OCI-LY7 (cell line): Measurements from ENCODE around the gene PRKCA. TPM values are rescaled to one million over a fixed set of nuclear protein-coding genes. Genes with fewer than 3 reads are reported as not detected.
A peak's percentile ranks its signal among the peaks of the same experiment; 100 is the strongest.
"Not testable (repeated sequence)": the region's sequence is repeated elsewhere in the genome, so short reads cannot be mapped to it uniquely, and the experiment has no call there.

Experiments
- Bru-seq: library from RNA; stranded (reverse); fragments of 400-500 nt; gene quantifications from one replicate; lab custom pipeline; 2021; lab: Mats Ljungman, UMichigan
- BruChase-seq, 2 experiments: library from RNA; stranded (reverse); fragments of 400-500 nt; gene quantifications; one replicate each; lab custom pipeline; 2021; lab: Mats Ljungman, UMichigan
- BruUV-seq: library from RNA; stranded (reverse); fragments of 400-500 nt; replicated peaks from 2 replicates; lab custom pipeline; 2021; lab: Mats Ljungman, UMichigan
- CTCF ChIA-PET: fragments of 300-600 bp; sonication (Branson Sonifier 250); formaldehyde crosslinking; loops from one replicate; lab custom pipeline; 2022; ENCODE audit warnings: antibody characterized with exemption; ENCODE audit not compliant: unreplicated experiment; lab: Charles Lee
- POLR2A ChIA-PET: fragments of 300-600 bp; sonication (Branson Sonifier 250); formaldehyde crosslinking; loops from one replicate; lab custom pipeline; 2022; ENCODE audit warnings: antibody characterized with exemption; lab: Charles Lee
- DNase-seq: peaks from one replicate; pipeline ENCODE4 v3.0.0-alpha.2; 2015; ENCODE audit warnings: low spot score
- H2AFZ ChIP-seq: fragments of 200-600 bp; sonication (generic), shearing (Covaris generic); 2 replicates; pipeline ENCODE4 v1.6.1; 2014; ENCODE audit warnings: mild to moderate bottlenecking, antibody characterized with exemption, low read length, moderate library complexity
- H3K27ac ChIP-seq: fragments of 200-600 bp; sonication (generic); 2 replicates; pipeline ENCODE4 v1.5.1; 2014; ENCODE audit warnings: mixed run types, low read depth, mild to moderate bottlenecking, moderate library complexity, low read length, inconsistent platforms; ENCODE audit not compliant: poor library complexity, severe bottlenecking
- H3K36me3 ChIP-seq: fragments of 200-600 bp; sonication (generic); 2 replicates; pipeline ENCODE4 v1.6.1; 2014; ENCODE audit warnings: mild to moderate bottlenecking, antibody characterized with exemption, low read length, moderate library complexity, mixed read lengths; ENCODE audit not compliant: insufficient read depth
- H3K4me1 ChIP-seq: fragments of 200-600 bp; sonication (generic); 2 replicates; pipeline ENCODE4 v1.5.1; 2014; ENCODE audit warnings: mild to moderate bottlenecking, low read length; ENCODE audit not compliant: insufficient read depth, poor library complexity, severe bottlenecking
- H3K4me2 ChIP-seq: fragments of 200-600 bp; sonication (generic); 2 replicates; pipeline ENCODE4 v1.6.1; 2014; ENCODE audit warnings: mild to moderate bottlenecking, low read length
- H3K4me3 ChIP-seq: fragments of 200-600 bp; sonication (generic); 2 replicates; pipeline ENCODE4 v1.5.1; 2014; ENCODE audit warnings: mild to moderate bottlenecking, low read depth, low read length; ENCODE audit not compliant: poor library complexity, severe bottlenecking
- H3K79me2 ChIP-seq: fragments of 200-600 bp; sonication (generic); 2 replicates; pipeline ENCODE4 v1.6.1; 2016; ENCODE audit warnings: low read depth, mild to moderate bottlenecking, low read length, moderate library complexity, mixed read lengths; ENCODE audit not compliant: insufficient read depth
- H3K9me2 ChIP-seq: fragments of 200-600 bp; sonication (generic); 2 replicates; pipeline ENCODE4 v1.6.1; 2016; ENCODE audit warnings: mild to moderate bottlenecking, low read length, mixed read lengths; ENCODE audit not compliant: insufficient read depth
- H3K9me3 ChIP-seq: fragments of 200-600 bp; sonication (generic); 2 replicates; pipeline ENCODE4 v1.6.1; 2014; ENCODE audit warnings: mild to moderate bottlenecking, mixed run types, low read length, mixed read lengths
- H4K20me1 ChIP-seq: fragments of 200-600 bp; sonication (generic); 2 replicates; pipeline ENCODE4 v1.6.1; 2014; ENCODE audit warnings: mild to moderate bottlenecking, antibody characterized with exemption, low read length, moderate library complexity, mixed read lengths; ENCODE audit not compliant: insufficient read depth
- EZH2phosphoT487 ChIP-seq: fragments of 200-600 bp; sonication (generic); IDR thresholded peaks from 2 replicates; pipeline ENCODE4 v1.6.1; 2018; ENCODE audit warnings: low read depth, borderline replicate concordance, mild to moderate bottlenecking, mixed run types, antibody characterized with exemption, low read length, moderate library complexity, mixed read lengths
- intact Hi-C: fragments of 100-400 bp; cut with micrococcal nuclease; formaldehyde crosslinking; loops from one replicate; pipeline ENCODE4 v1.10.0; 2022; ENCODE audit not compliant: unreplicated experiment
- long read RNA-seq: library from polyadenylated mRNA; stranded (forward); transcript quantifications from one replicate; pipeline ENCODE4 v2.0.0, GENCODE V29; 2022
- total RNA-seq, 2 experiments: library from RNA; depleted of rRNA in 1 of 2; stranded (reverse); fragments of >200 nt in 1 of 2; shearing (Covaris generic) in 1 of 2; gene quantifications; 2 replicates each; pipeline ENCODE4 v1.2.3, GENCODE V29; 2014 to 2022
- TF ChIP-seq, protein P1 (sequence below): fragments of 200-600 bp; sonication (generic); conservative IDR thresholded peaks from 2 replicates; pipeline ENCODE4 v1.5.1; 2014; ENCODE audit warnings: mild to moderate bottlenecking, antibody characterized with exemption, low read length, moderate library complexity, mixed read lengths

The PRKCA gene
- 5.2 and 6.6 TPM in 2 replicates for total RNA-seq (2014; rRNA removed; shearing (Covaris generic))
- 31.3 and 32.1 TPM in 2 replicates for total RNA-seq (2022)
- percentile 71 among the genes with signal in this experiment for Bru-seq, nascent RNA
- BruChase-seq, experiment 1, labeled RNA remaining after a 6-hour chase = percentile 69 among the genes with signal in this experiment
- BruChase-seq, experiment 2, labeled RNA remaining after a 2-hour chase = percentile 67 among the genes with signal in this experiment
- long read RNA-seq, partial matches to known transcripts = 3 of 16 reads
- long read RNA-seq, other reads (novel, unspliced or antisense) = 13 of 16 reads

DNA sequence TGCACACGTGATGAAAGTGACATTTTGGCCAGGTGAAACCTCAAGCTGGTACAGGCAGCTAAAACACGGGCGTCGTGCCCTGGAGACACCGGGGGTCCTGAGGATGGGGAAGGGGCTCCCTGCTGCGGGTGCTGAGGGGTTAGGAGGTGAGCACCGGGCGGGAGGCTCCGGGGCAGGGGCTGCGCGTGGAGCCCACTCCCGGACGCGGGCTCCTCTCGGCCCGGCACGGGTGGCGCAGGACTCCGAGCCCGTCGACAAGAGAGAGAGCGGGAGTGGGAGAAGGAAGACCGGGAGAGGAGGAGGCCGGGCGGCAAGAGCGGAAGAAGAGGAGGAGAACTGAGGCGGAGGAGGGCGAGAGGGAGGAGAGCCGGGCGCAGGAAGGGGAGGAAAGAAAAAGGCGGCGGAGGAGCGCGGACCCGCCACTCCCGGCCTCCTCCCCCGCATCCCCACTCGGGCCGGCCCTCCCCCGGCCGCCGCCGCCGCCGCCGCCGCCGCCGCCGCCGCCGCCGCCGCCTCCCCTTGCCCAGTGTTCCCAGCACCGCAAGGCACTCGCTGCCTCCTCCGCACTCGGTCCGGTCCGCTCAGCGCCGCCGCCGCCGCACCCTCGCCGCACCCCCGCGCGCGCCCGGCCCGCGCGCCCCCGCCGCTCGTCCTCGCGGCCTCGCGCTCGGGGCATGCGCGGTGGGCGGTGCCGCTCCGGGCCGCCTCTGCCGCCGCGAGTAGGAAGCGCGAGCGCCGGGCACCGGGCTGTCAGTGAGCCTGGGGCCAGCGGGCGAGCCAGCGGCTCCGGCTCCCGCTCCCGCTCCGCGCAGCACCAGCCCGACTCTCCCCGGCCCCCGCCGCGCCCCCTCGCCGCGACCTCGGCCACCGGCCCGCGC lies at the start of gene PRKCA:
Gene PRKCA (plus strand): TSS at position 750 of the 878 bp plus-strand sequence.
- intact Hi-C loops = loop anchor here (2.0 to 5.0 kb wide), 4 partner anchors 45 to 265 kb away; no protein-coding TSS in a partner anchor
- TF ChIP-seq, protein P1, sequence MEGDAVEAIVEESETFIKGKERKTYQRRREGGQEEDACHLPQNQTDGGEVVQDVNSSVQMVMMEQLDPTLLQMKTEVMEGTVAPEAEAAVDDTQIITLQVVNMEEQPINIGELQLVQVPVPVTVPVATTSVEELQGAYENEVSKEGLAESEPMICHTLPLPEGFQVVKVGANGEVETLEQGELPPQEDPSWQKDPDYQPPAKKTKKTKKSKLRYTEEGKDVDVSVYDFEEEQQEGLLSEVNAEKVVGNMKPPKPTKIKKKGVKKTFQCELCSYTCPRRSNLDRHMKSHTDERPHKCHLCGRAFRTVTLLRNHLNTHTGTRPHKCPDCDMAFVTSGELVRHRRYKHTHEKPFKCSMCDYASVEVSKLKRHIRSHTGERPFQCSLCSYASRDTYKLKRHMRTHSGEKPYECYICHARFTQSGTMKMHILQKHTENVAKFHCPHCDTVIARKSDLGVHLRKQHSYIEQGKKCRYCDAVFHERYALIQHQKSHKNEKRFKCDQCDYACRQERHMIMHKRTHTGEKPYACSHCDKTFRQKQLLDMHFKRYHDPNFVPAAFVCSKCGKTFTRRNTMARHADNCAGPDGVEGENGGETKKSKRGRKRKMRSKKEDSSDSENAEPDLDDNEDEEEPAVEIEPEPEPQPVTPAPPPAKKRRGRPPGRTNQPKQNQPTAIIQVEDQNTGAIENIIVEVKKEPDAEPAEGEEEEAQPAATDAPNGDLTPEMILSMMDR = no peak
- TF ChIP-seq EZH2phosphoT487 = no peak
- no TSS peak for BruUV-seq
- Histone ChIP-seq H4K20me1 (no peaks in the 10 kb centered on the region), H3K9me3 (no peaks in the 10 kb centered on the region), H3K36me3 (no peaks in the 10 kb centered on the region), H3K4me1 (peaks cover 28% of the 10 kb centered on the region), H2AFZ (peak within 1 kb of the TSS; percentile 90), H3K27ac (no peak within 1 kb of the TSS), H3K9me2 (no peaks in the 10 kb centered on the region), H3K4me2 (peak within 1 kb of the TSS; percentile 81), H3K4me3 (peak within 1 kb of the TSS; percentile 78), H3K79me2 (no peaks in the 10 kb centered on the region)
- DNase-seq = peak; percentile 81
- CTCF ChIA-PET = interaction anchor here (0.5 kb wide), 1 partner anchor 794 kb away, joined by 4 read pairs; no protein-coding TSS in a partner anchor
- POLR2A ChIA-PET = interaction anchor here (1.0 kb wide), 1 partner anchor 11 kb away, joined by 3 read pairs; no protein-coding TSS in a partner anchor

DNA sequence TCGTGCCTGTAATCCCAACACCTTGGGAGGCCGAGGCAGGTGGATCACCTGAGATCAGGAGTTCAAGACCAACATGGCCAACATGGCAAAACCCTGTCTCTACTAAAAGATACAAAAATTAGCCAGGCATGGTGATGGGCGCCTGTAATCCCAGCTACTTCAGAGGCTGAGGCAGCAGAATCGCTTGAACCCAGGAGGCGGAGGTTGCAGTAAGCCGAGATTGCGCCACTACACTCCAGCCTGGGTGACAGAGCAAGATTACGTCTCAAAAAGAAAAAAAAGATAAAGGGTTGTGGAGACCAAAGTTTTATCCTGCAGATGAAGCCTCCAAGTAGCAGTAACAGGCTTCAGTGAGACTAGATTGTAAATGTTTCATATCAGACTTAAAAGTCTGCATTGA lies 49.0 kb upstream of the PRKCA start:
- H3K4me2 ChIP-seq, CTCF ChIA-PET, H2AFZ ChIP-seq, H3K9me3 ChIP-seq, H3K4me1 ChIP-seq, BruUV-seq, POLR2A ChIA-PET, H3K9me2 ChIP-seq, intact Hi-C loops, H3K27ac ChIP-seq, H4K20me1 ChIP-seq, H3K79me2 ChIP-seq, DNase-seq, H3K4me3 ChIP-seq, H3K36me3 ChIP-seq: not testable (repeated sequence)

DNA sequence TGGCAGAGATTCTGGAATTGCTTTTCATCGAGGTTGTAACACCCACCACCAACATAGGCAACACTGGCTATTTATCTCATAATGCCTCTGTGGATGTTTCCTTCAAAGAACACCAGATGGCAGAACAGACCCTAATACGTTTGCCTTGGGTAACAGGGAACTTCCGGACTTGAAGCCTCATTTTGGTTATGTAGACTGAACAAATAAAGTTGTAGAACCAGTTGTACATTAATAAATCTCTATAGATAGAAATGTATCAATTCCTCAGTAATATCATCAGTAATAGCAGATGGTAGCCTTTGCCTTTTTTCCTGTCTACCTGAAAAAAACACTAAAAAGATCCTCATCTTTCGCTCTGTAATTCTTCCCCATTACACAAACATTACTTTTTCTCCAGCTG lies 47.3 kb upstream of the PRKCA start:
- DNase-seq = peak; percentile 80
- H3K79me2 ChIP-seq = no peaks in the 10 kb centered on the region
- intact Hi-C loops = loop anchor here (1.0 to 5.0 kb wide), 7 partner anchors 47 to 652 kb away; partner anchors contain the start of gene PRKCA
- no peaks in the 10 kb centered on the region for H4K20me1 ChIP-seq
- ChIA-PET CTCF (no interaction called here), POLR2A (interaction anchor here (1.3 kb wide), 1 partner anchor 312 kb away, joined by 5 read pairs; no protein-coding TSS in a partner anchor)
- H3K9me3 ChIP-seq = no peaks in the 10 kb centered on the region
- H3K27ac ChIP-seq = no peak overlapping the region
- TF ChIP-seq EZH2phosphoT487 = no peak
- TF ChIP-seq, protein P1 = peak; percentile 94
- H3K4me2 ChIP-seq = no peak overlapping the region
- H3K4me3 ChIP-seq = no peak overlapping the region
- no TSS peak for BruUV-seq
- no peaks in the 10 kb centered on the region for H3K36me3 ChIP-seq
- no peaks in the 10 kb centered on the region for H3K4me1 ChIP-seq
- no peaks in the 10 kb centered on the region for H3K9me2 ChIP-seq
- peak overlapping the region; percentile 56; the same call in 1 of the 2 replicates for H2AFZ ChIP-seq
